ENCODE measurements around the gene ZBTB25. TPM values are rescaled to one million over a fixed set of nuclear protein-coding genes. Genes with fewer than 3 reads are reported as not detected.

Gene ZBTB25
- total and polyA plus RNA-seq, 2 donors from 2014 or later: 4.3 to 17.8 TPM

DNA sequence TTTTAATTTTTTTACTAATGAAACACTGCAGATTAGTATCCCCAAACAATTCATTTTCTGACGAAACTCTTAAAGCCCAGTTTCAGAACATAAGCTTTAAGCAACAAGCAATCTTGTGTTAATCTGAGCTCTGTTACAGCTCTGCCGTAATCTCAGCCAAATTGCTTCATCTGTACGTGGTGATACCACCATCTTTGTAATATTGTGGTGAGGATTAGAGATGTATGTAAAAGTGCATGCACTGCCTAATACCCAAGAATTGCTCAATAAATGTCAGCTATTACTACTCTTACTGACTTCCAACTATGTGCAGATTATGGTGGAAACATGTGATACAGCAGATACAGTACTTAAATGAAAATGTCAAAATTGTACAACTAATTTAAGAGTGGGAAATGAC is 36.5 kb downstream of the ZBTB25 start:
- no peaks in the 10 kb centered on the region for H3K27me3 ChIP-seq (ENCODE audit: control insufficient read depth, insufficient read depth, low read length)
- no peaks in the 10 kb centered on the region for H3K36me3 ChIP-seq (ENCODE audit: control insufficient read depth in 2 of 3, insufficient read depth in 3 of 3, low read length in 3 of 3)
- no peak overlapping the region for H3K4me3 ChIP-seq (ENCODE audit: low read length in 3 of 3)
- no peak overlapping the region for H3K9ac ChIP-seq (ENCODE audit: low read length in 3 of 3)
- intact Hi-C loops (cut with DNase I): no loop called here
- H3K27ac ChIP-seq (ENCODE audit: low read depth in 2 of 2, low read length in 2 of 2): no peak overlapping the region
- H3K4me1 ChIP-seq (ENCODE audit: control insufficient read depth in 2 of 3, insufficient read depth in 2 of 3, low read depth in 1 of 3, low read length in 3 of 3): peaks cover 0 to 5% (median 0%) of the 10 kb centered on the region in 3 donors
- no peaks in the 10 kb centered on the region for H3K9me3 ChIP-seq (ENCODE audit: control insufficient read depth in 2 of 3, insufficient read depth in 1 of 3, low read length in 3 of 3)
- no peak for DNase-seq
- TF ChIP-seq, protein P1, sequence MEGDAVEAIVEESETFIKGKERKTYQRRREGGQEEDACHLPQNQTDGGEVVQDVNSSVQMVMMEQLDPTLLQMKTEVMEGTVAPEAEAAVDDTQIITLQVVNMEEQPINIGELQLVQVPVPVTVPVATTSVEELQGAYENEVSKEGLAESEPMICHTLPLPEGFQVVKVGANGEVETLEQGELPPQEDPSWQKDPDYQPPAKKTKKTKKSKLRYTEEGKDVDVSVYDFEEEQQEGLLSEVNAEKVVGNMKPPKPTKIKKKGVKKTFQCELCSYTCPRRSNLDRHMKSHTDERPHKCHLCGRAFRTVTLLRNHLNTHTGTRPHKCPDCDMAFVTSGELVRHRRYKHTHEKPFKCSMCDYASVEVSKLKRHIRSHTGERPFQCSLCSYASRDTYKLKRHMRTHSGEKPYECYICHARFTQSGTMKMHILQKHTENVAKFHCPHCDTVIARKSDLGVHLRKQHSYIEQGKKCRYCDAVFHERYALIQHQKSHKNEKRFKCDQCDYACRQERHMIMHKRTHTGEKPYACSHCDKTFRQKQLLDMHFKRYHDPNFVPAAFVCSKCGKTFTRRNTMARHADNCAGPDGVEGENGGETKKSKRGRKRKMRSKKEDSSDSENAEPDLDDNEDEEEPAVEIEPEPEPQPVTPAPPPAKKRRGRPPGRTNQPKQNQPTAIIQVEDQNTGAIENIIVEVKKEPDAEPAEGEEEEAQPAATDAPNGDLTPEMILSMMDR (IDR thresholded peaks at IDR 0.05; ENCODE audit: borderline replicate concordance, extremely low read depth, insufficient read depth): no peak
- no peak for FAIRE-seq

GRCh38 chr14:64465831-64466554 is 37.6 kb downstream of the ZBTB25 start:
- Histone ChIP-seq H3K4me3 (ENCODE audit: low read length in 3 of 3) (peak overlapping the region; percentile 56 to 86 (median 78)), H3K27ac (ENCODE audit: low read depth in 2 of 2, low read length in 2 of 2) (peak overlapping the region in 1 of 2 donors; percentile 47), H3K4me1 (ENCODE audit: control insufficient read depth in 2 of 3, insufficient read depth in 2 of 3, low read depth in 1 of 3, low read length in 3 of 3) (peaks cover 0 to 5% (median 0%) of the 10 kb centered on the region in 3 donors), H3K9me3 (ENCODE audit: control insufficient read depth in 2 of 3, insufficient read depth in 1 of 3, low read length in 3 of 3) (no peaks in the 10 kb centered on the region), H3K9ac (ENCODE audit: low read length in 3 of 3) (peak overlapping the region; percentile 21 to 59 (median 37)), H3K36me3 (ENCODE audit: control insufficient read depth in 2 of 3, insufficient read depth in 3 of 3, low read length in 3 of 3) (no peaks in the 10 kb centered on the region), H3K27me3 (ENCODE audit: control insufficient read depth, insufficient read depth, low read length) (no peaks in the 10 kb centered on the region)
- FAIRE-seq: no peak
- DNase-seq: peak in 3 of 5 donors; percentile 57 to 83 (median 79)
- TF ChIP-seq, protein P1 (IDR thresholded peaks at IDR 0.05; ENCODE audit: borderline replicate concordance, extremely low read depth, insufficient read depth): no peak
- intact Hi-C loops (cut with DNase I): no loop called here

DNA sequence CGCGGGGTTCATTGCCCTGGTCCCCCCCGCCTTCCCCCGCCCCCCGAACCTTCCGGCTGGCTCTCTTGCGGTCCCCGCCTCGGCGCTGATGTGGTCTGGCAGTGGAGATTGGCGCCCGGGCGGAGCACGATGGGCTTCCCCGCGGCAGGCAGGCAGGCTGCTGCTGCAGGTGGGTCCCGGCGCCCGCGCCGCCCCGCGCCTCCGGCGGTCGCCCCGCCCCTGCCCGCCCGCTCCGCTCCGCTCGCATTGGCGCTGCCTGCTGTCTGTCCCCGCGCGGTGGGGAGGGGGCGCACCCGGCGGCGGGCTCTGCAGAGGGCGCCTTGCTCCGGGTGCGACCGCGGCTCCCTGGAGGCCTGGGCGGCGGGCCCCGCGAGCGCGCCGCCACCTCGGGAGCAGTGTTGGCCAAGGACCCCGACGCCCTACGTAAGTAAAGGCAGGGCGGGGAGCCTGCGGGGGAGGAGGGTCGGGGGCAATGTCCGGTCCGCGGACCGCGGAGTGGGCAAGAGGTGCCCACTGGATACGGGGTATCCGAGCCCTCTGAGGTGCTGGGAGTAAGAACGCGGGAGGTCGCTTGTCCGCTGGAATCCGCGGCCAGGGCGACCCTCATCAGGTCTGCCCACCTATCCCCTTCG is 38.3 kb downstream of the ZBTB25 start, which contains the start of gene AKAP5:
AKAP5 (plus strand) TSS at position 309 of the 632 bp plus-strand sequence. CDS start 2,896 bp downstream, outside the sequence.
- Histone ChIP-seq H3K27me3 (ENCODE audit: control insufficient read depth, insufficient read depth, low read length) (no peaks in the 10 kb centered on the region), H3K4me3 (ENCODE audit: low read length in 3 of 3) (peak within 1 kb of the TSS; percentile 62 to 86 (median 78)), H3K36me3 (ENCODE audit: control insufficient read depth in 2 of 3, insufficient read depth in 3 of 3, low read length in 3 of 3) (no peaks in the 10 kb centered on the region), H3K4me1 (ENCODE audit: control insufficient read depth in 2 of 3, insufficient read depth in 2 of 3, low read depth in 1 of 3, low read length in 3 of 3) (peaks cover 0 to 5% (median 0%) of the 10 kb centered on the region in 3 donors), H3K27ac (ENCODE audit: low read depth in 2 of 2, low read length in 2 of 2) (peak within 1 kb of the TSS in 1 of 2 donors; percentile 47), H3K9ac (ENCODE audit: low read length in 3 of 3) (peak within 1 kb of the TSS; percentile 21 to 67 (median 37)), H3K9me3 (ENCODE audit: control insufficient read depth in 2 of 3, insufficient read depth in 1 of 3, low read length in 3 of 3) (no peaks in the 10 kb centered on the region)
- no peak for FAIRE-seq
- intact Hi-C loops (cut with DNase I): no loop called here
- TF ChIP-seq, protein P1 (IDR thresholded peaks at IDR 0.05; ENCODE audit: borderline replicate concordance, extremely low read depth, insufficient read depth): no peak
- peak; percentile 80 to 91 (median 86) for DNase-seq

Data from kidney (tissue), 14 donors.